T1000 (cell line): ENCODE measurements around the gene CELSR3.

ENCODE experiments used
- DNase-seq: peaks from one replicate; lab custom pipeline; 2025; ENCODE audit warnings: mixed read lengths; lab: John Stamatoyannopoulos, UW

The CELSR3 gene

GRCh38 chr3:48687220-48687678, 24.6 kb upstream of the CELSR3 start:
- no peak for DNase-seq

- DNase-seq: no peak
Observed at GRCh38 chr3:48686538-48687219, 24.0 kb upstream of the CELSR3 start.

- peak; percentile 83 for DNase-seq
Observed at GRCh38 chr3:48685603-48686511, 23.2 kb upstream of the CELSR3 start, which contains the start of gene NCKIPSD. NCKIPSD (minus strand) TSS chr3:48685915; CDS start chr3:48685807, 108 bp downstream.

- DNase-seq: no peak
Observed at GRCh38 chr3:48685293-48685602, 22.6 kb upstream of the CELSR3 start.

GRCh38 chr3:48684480-48685143, 21.9 kb upstream of the CELSR3 start:
- no peak for DNase-seq

GRCh38 chr3:48684054-48684349, 21.3 kb upstream of the CELSR3 start:
- DNase-seq: no peak

- DNase-seq: no peak
Observed at GRCh38 chr3:48682786-48683185, 20.1 kb upstream of the CELSR3 start.

- DNase-seq: no peak
Observed at GRCh38 chr3:48681974-48682610, 19.4 kb upstream of the CELSR3 start.

GRCh38 chr3:48681541-48681880, 18.8 kb upstream of the CELSR3 start:
- no peak for DNase-seq

GRCh38 chr3:48680811-48681540, 18.3 kb upstream of the CELSR3 start:
- DNase-seq: no peak

GRCh38 chr3:48679411-48680391, 17.0 kb upstream of the CELSR3 start:
- no peak for DNase-seq

GRCh38 chr3:48678566-48679380, 16.1 kb upstream of the CELSR3 start:
- DNase-seq: no peak

GRCh38 chr3:48678056-48678455, 15.4 kb upstream of the CELSR3 start:
- no peak for DNase-seq

GRCh38 chr3:48674505-48674904, 11.8 kb upstream of the CELSR3 start:
- DNase-seq: no peak

GRCh38 chr3:48672522-48672921, 9.8 kb upstream of the CELSR3 start:
- DNase-seq: no peak

- DNase-seq: no peak
Observed at GRCh38 chr3:48664929-48665328, 2.2 kb upstream of the CELSR3 start.

GRCh38 chr3:48664313-48664644, 1.6 kb upstream of the CELSR3 start:
- no peak for DNase-seq

GRCh38 chr3:48663489-48664312, 1.0 kb upstream of the CELSR3 start:
- peak; percentile 96 for DNase-seq
